Smooth muscle cell (in vitro differentiated cells): ENCODE measurements around the gene CACNA2D2. TPM values are rescaled to one million over a fixed set of nuclear protein-coding genes. Genes with fewer than 3 reads are reported as not detected.
A peak's percentile ranks its signal among the peaks of the same experiment; 100 is the strongest.

Experiments used
- DNase-seq: peaks from one replicate; lab custom pipeline; 2025; ENCODE audit not compliant: unreplicated experiment; lab: John Stamatoyannopoulos, UW
- H2AFZ ChIP-seq: fragments of 200-600 bp; sonication (generic); 2 replicates; pipeline ENCODE4 v1.6.0; 2016; ENCODE audit warnings: antibody characterized with exemption, low read depth, mild to moderate bottlenecking
- H3F3A ChIP-seq: fragments of 200-600 bp; sonication (generic); 2 replicates; pipeline ENCODE4 v1.6.0; 2017; ENCODE audit warnings: antibody characterized with exemption, low read depth
- H3K27ac ChIP-seq: fragments of 200-600 bp; sonication (generic); 2 replicates; pipeline ENCODE4 v1.5.1; 2016; ENCODE audit warnings: low read depth, mild to moderate bottlenecking
- H3K27me3 ChIP-seq: fragments of 200-600 bp; sonication (generic); 2 replicates; pipeline ENCODE4 v1.6.1; 2016; ENCODE audit warnings: low read depth, mild to moderate bottlenecking
- H3K36me3 ChIP-seq: fragments of 200-600 bp; sonication (generic); 2 replicates; pipeline ENCODE4 v1.5.1; 2016; ENCODE audit warnings: low read depth
- H3K4me1 ChIP-seq: fragments of 200-600 bp; sonication (generic); 2 replicates; pipeline ENCODE4 v1.5.1; 2016; ENCODE audit warnings: low read depth
- H3K4me2 ChIP-seq: fragments of 200-600 bp; sonication (generic); 2 replicates; pipeline ENCODE4 v1.6.0; 2016; ENCODE audit warnings: mild to moderate bottlenecking
- H3K4me3 ChIP-seq: fragments of 200-600 bp; sonication (generic); 2 replicates; pipeline ENCODE4 v1.5.1; 2016; ENCODE audit warnings: mild to moderate bottlenecking
- H3K79me2 ChIP-seq: fragments of 200-600 bp; sonication (generic); 2 replicates; pipeline ENCODE4 v1.6.0; 2016; ENCODE audit warnings: low read depth, mild to moderate bottlenecking
- H3K9ac ChIP-seq: fragments of 200-600 bp; sonication (generic); 2 replicates; pipeline ENCODE4 v1.6.0; 2016; ENCODE audit warnings: low read depth
- H3K9me3 ChIP-seq: fragments of 200-600 bp; sonication (generic); replicated peaks from 2 replicates; pipeline ENCODE4 v1.5.1; 2016; ENCODE audit warnings: low read depth
- H4K20me1 ChIP-seq: fragments of 200-600 bp; sonication (generic); 2 replicates; pipeline ENCODE4 v1.6.0; 2016; ENCODE audit warnings: low read depth
- CTCF ChIP-seq: fragments of 200-600 bp; sonication (generic); IDR thresholded peaks from 2 replicates; pipeline ENCODE4 v1.5.1; 2017; ENCODE audit warnings: borderline replicate concordance, mild to moderate bottlenecking, antibody characterized with exemption; ENCODE audit not compliant: insufficient read depth, poor library complexity, severe bottlenecking
- WGBS: methylation state at CpG from one replicate; pipeline ENCODE4 v1.1.7; 2016; ENCODE audit warnings: low lambda C conversion rate; 5-methylcytosine and 5-hydroxymethylcytosine counted together
- polyA plus RNA-seq: library from polyadenylated mRNA; unstranded; fragments of >200 nt; fragmentation: Nextera tagmentation; extraction: Ambion mirVana; gene quantifications from 2 replicates; pipeline ENCODE4 v1.2.1, GENCODE V29; 2016
- total RNA-seq: library from RNA; depleted of rRNA; stranded (reverse); fragments of >200 nt; gene quantifications from 2 replicates; pipeline ENCODE4 v1.2.3, GENCODE V29; 2014

Gene CACNA2D2
- total and polyA plus RNA-seq, 2 experiments from 2014 or later, result 0.27 to 0.51 TPM

DNA sequence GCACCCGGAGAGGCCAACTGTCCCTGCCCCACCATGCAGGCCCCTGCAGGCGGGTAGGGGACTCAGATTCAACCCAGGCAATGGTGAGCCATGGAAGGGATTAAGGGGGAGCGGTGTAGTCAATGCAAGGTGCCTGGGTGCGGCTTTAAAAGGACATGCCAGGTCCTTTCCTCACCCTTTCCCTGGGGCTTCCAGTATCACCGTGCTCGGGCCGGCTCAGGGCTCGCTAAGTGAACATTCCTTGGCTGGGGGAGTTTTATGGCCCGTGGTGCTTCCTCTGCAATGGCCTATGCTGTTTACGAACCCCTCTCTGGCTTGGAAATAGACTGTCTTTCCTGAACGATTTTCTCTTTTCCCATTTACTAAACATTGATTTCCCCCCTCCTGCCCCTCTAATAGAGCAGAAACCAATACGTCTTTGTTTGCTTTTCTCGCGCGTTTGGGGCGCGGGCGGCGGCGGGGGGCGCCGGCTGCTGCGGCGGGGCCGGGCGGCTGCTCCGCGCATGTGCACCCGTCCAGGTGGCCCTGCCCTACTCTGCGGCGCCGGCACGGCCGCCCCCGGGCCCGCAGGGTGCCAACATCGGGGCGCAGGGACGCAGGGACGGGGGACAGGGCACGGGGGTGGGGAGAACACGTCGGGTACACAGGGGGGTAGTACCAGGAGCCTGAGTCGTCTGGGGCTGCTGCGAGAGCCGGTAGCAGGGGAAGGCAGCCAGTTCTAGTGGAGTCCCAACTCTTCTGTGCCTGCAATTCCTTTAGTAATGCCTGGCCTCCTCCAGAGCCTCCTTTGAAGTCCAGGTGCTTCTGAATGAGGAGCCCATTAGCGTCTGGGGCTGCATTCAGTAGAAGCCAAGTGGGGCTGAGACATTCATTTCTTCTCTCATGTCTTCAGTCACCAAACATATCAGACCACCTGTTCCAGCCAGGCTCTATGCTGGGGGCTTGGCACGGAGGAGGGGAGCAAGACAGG, 26.9 kb upstream of the CACNA2D2 start:
- no peak for TF ChIP-seq CTCF
- no peaks in the 10 kb centered on the region for H3K79me2 ChIP-seq
- no peak for DNase-seq
- H3K9me3 ChIP-seq, result no peaks in the 10 kb centered on the region
- H3K27me3 ChIP-seq, result peaks cover 22% of the 10 kb centered on the region
- no peak overlapping the region for H2AFZ ChIP-seq
- H3K9ac ChIP-seq, result no peak overlapping the region
- no peaks in the 10 kb centered on the region for H3K36me3 ChIP-seq
- no peaks in the 10 kb centered on the region for H3F3A ChIP-seq
- H3K4me2 ChIP-seq, result peak overlapping the region; percentile 71
- 18% methylated on average over 43 of the region's 48 CpGs for WGBS
- H3K4me1 ChIP-seq, result no peaks in the 10 kb centered on the region
- no peak overlapping the region for H3K27ac ChIP-seq
- peak overlapping the region; percentile 28 for H3K4me3 ChIP-seq
- H4K20me1 ChIP-seq, result no peaks in the 10 kb centered on the region

DNA sequence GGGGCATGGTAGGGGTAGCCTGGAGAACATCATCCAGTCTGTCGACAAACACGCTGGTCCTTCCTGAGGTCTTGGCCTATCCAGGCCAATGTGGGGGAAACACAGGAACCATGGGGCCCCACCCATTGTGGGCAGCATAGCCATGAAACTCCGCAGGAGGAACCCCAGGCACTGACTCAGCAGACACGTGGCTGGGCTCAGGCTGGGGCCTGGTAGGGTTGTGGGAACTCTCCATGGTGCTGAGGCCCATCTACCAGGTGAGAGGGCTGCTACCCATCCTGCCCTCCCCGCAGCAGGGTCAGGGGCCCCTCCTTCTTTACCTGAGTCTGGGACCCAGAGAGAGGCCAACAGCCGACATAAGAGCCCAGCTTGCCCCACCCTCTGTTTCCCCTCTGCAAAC, 22.6 kb upstream of the CACNA2D2 start:
- H3K4me1 ChIP-seq, result no peaks in the 10 kb centered on the region
- H3K9me3 ChIP-seq, result no peaks in the 10 kb centered on the region
- peak; percentile 17 for DNase-seq
- 36% methylated on average over 6 of the region's 6 CpGs for WGBS
- H3F3A ChIP-seq, result no peaks in the 10 kb centered on the region
- H3K9ac ChIP-seq, result no peak overlapping the region
- no peaks in the 10 kb centered on the region for H3K79me2 ChIP-seq
- H4K20me1 ChIP-seq, result no peaks in the 10 kb centered on the region
- H3K27me3 ChIP-seq, result peaks cover 18% of the 10 kb centered on the region
- no peak for TF ChIP-seq CTCF
- no peaks in the 10 kb centered on the region for H3K36me3 ChIP-seq
- no peak overlapping the region for H3K4me3 ChIP-seq
- H3K4me2 ChIP-seq, result no peak overlapping the region
- no peak overlapping the region for H3K27ac ChIP-seq
- H2AFZ ChIP-seq, result no peak overlapping the region

- Histone ChIP-seq H3K79me2 (no peaks in the 10 kb centered on the region), H3F3A (no peaks in the 10 kb centered on the region), H2AFZ (no peak overlapping the region), H3K4me3 (no peak overlapping the region), H3K4me1 (no peaks in the 10 kb centered on the region), H3K9ac (no peak overlapping the region), H4K20me1 (no peaks in the 10 kb centered on the region), H3K27ac (no peak overlapping the region), H3K27me3 (peaks cover 11% of the 10 kb centered on the region), H3K4me2 (no peak overlapping the region), H3K36me3 (no peaks in the 10 kb centered on the region), H3K9me3 (no peaks in the 10 kb centered on the region)
- 77% methylated on average over 9 of the region's 9 CpGs for WGBS
- TF ChIP-seq CTCF, result no peak
- DNase-seq, result no peak
Observed at GRCh38 chr3:50525191-50525910, 21.9 kb upstream of the CACNA2D2 start.
